ENCODE data around the gene SNRNP35. TPM values are rescaled to one million over a fixed set of nuclear protein-coding genes. Genes with fewer than 3 reads are reported as not detected.
A peak's percentile ranks its signal among the peaks of the same experiment; 100 is the strongest.
"Not testable (repeated sequence)": the region's sequence is repeated elsewhere in the genome, so short reads cannot be mapped to it uniquely, and the experiment has no call there.

SNRNP35 gene
- 10.8 and 13.6 TPM in 2 replicates for total RNA-seq
- 25.7 and 26.0 TPM in 2 replicates for polyA plus RNA-seq

- Histone ChIP-seq H3K36me3 (replicated peaks; ENCODE audit: insufficient read depth, low read depth) (no peaks in the 10 kb centered on the region), H4K20me1 (ENCODE audit: insufficient read depth, poor library complexity, severe bottlenecking) (no peaks in the 10 kb centered on the region), H3K79me2 (peaks cover 21% of the 10 kb centered on the region), H3K4me2 (peak within 1 kb of the TSS; percentile 74), H3K4me3 (peak within 1 kb of the TSS; percentile 39), H2AFZ (peak within 1 kb of the TSS; percentile 85), H3K9me2 (replicated peaks; ENCODE audit: insufficient read depth) (no peaks in the 10 kb centered on the region), H3K4me1 (ENCODE audit: insufficient read depth) (no peaks in the 10 kb centered on the region), H3K27me3 (no peaks in the 10 kb centered on the region), H3K9me3 (ENCODE audit: low read depth) (no peaks in the 10 kb centered on the region), H3K27ac (peak within 1 kb of the TSS; percentile 99)
- TF ChIP-seq CTCF (IDR thresholded peaks at IDR 0.05; ENCODE audit: poor library complexity): no peak
- no peak for TF ChIP-seq EZH2phosphoT487 (IDR thresholded peaks at IDR 0.05; ENCODE audit: low read depth, severe bottlenecking, unreplicated experiment)
- TF ChIP-seq EZH2 (IDR thresholded peaks at IDR 0.05; ENCODE audit: borderline replicate concordance): no peak
- DNase-seq (ENCODE audit: low spot score): peak; percentile 92
- WGBS (ENCODE audit: low lambda C conversion rate, missing lambda C conversion rate): 1% methylated on average over 43 of the region's 48 CpGs
These were observed at the start of gene SNRNP35 for GRCh38 chr12:123457980-123458779. Gene SNRNP35 (plus strand): TSS chr12:123458139. CDS start chr12:123465541, 7,402 bp downstream.

DNA sequence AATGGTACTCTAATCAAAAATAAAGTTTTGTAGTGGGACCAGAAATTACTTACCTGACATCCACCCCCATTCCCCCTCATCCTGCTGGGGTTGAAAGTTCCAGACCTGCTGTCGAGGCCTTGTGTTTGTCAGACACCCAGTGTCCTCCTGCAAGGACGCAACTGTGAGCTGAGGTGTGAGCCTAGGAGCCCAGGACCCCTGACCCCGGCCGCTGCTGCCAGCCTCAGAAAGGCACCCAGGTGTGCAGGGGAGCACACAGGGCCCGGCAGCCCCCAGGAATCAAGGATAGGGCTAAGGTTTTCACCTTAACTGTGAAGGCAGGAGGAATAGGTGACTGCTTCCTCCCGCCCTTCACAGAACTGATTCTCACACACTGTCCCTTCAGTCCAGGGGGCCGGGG lies 49.3 kb upstream of the SNRNP35 start:
- not testable (repeated sequence) for H3K4me1 ChIP-seq (ENCODE audit: insufficient read depth); H4K20me1 ChIP-seq (ENCODE audit: insufficient read depth, poor library complexity, severe bottlenecking); H3K27me3 ChIP-seq; DNase-seq (ENCODE audit: low spot score); H3K79me2 ChIP-seq; H2AFZ ChIP-seq; H3K36me3 ChIP-seq (replicated peaks; ENCODE audit: insufficient read depth, low read depth); H3K27ac ChIP-seq; H3K4me2 ChIP-seq; H3K4me3 ChIP-seq; H3K9me3 ChIP-seq (ENCODE audit: low read depth); H3K9me2 ChIP-seq (replicated peaks; ENCODE audit: insufficient read depth)
- 97% methylated on average over 6 of the region's 7 CpGs for WGBS (ENCODE audit: low lambda C conversion rate, missing lambda C conversion rate)

DNA sequence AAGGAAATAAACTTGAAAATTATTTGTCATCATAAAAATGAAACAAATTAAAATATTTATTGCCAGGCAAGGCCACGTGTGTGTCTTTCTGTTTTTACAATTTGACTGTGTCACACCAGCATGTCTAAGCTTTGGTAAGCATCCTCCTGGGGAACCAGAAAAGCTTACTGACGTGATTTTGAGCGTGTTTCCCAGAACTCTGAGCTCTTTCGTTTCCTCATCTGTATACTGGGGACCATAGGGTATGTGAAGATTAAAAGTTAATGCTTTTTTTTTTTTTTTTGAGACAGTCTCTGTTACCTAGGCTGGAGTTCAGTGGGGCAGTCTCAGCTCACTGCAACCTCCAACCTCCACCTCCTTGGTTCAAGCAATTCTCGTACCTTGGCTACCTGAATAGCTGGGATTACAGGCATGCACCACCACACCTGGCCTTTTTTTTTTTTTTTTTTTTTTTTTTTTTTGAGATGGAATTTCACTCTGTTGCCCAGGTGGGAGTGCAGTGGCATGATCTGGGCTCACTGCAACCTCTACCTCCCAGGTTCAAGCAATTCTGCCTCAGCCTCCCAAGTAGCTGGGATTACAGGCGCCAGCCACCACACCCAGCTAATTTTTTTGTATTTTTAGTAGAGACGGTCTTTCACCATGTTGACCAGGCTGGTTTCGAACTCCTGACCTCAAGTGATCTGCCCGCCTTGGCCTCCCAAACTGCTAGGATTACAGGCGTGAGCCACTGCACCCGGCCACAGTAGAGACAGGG lies 48.5 kb upstream of the SNRNP35 start:
- H3K9me2 ChIP-seq (replicated peaks; ENCODE audit: insufficient read depth); H3K36me3 ChIP-seq (replicated peaks; ENCODE audit: insufficient read depth, low read depth); DNase-seq (ENCODE audit: low spot score): not testable (repeated sequence)

GRCh38 chr12:123410041-123410412 lies 47.9 kb upstream of the SNRNP35 start:
- Histone ChIP-seq H3K27ac (no peak overlapping the region), H3K9me2 (replicated peaks; ENCODE audit: insufficient read depth) (no peaks in the 10 kb centered on the region), H2AFZ (no peak overlapping the region), H3K27me3 (no peaks in the 10 kb centered on the region), H3K79me2 (no peaks in the 10 kb centered on the region), H3K4me1 (ENCODE audit: insufficient read depth) (no peaks in the 10 kb centered on the region), H4K20me1 (ENCODE audit: insufficient read depth, poor library complexity, severe bottlenecking) (no peaks in the 10 kb centered on the region), H3K36me3 (replicated peaks; ENCODE audit: insufficient read depth, low read depth) (no peaks in the 10 kb centered on the region), H3K4me3 (no peak overlapping the region), H3K4me2 (no peak overlapping the region), H3K9me3 (ENCODE audit: low read depth) (no peaks in the 10 kb centered on the region)
- TF ChIP-seq EZH2phosphoT487 (IDR thresholded peaks at IDR 0.05; ENCODE audit: low read depth, severe bottlenecking, unreplicated experiment) (no peak), EZH2 (IDR thresholded peaks at IDR 0.05; ENCODE audit: borderline replicate concordance) (no peak), CTCF (IDR thresholded peaks at IDR 0.05; ENCODE audit: poor library complexity) (no peak)
- DNase-seq (ENCODE audit: low spot score): no peak
- 91% methylated on average over 5 of the region's 5 CpGs for WGBS (ENCODE audit: low lambda C conversion rate, missing lambda C conversion rate)

More for the DNA sequence above, 48.5 kb upstream of the SNRNP35 start:
- not testable (repeated sequence) for H3K27ac ChIP-seq; H2AFZ ChIP-seq; H3K4me2 ChIP-seq; H3K27me3 ChIP-seq; H4K20me1 ChIP-seq (ENCODE audit: insufficient read depth, poor library complexity, severe bottlenecking); H3K4me3 ChIP-seq; H3K79me2 ChIP-seq; H3K9me3 ChIP-seq (ENCODE audit: low read depth); H3K4me1 ChIP-seq (ENCODE audit: insufficient read depth)
- WGBS (ENCODE audit: low lambda C conversion rate, missing lambda C conversion rate): 98% methylated on average over 11 of the region's 11 CpGs
